ENCODE measurements around the gene CARD16. TPM values are rescaled to one million over a fixed set of nuclear protein-coding genes. Genes with fewer than 3 reads are reported as not detected.
"Not testable (repeated sequence)": the region's sequence is repeated elsewhere in the genome, so short reads cannot be mapped to it uniquely, and the experiment has no call there.

Gene CARD16
- total and polyA plus RNA-seq, 3 donors from 2014 or later = 1.4 to 5.7 (median 1.5) TPM

DNA sequence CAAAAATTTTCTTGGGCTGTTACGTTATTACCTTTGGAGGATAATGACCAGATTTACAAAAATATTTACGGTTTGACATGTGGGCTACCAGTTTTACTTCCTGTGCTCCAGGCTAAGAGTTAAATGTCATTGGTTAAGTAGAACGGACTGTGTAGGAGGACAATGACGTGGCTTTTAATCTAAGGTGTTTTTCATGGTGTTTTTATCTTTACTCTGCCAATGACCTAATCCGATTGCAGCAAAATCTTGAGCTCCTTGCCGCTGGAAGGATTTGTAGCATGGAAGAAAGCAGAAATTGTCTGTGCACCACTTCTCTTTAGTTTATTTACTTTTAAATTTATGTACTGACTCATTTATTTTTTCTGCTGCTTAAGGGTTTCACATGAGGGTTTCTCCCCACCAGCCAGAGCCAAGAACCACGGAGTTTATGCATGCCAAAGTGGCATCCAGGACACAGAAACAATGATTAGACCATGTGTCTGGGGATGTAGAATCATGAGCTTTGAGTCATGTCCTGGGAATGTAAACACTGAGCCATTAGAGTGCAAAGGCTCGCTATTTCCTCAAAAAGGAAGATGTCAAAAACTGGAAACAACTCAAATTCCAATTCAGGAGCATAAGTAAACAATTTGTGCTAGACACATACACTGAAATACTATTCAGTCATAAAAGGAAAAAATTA lies 1.9 kb upstream of the CARD16 start:
- no peaks in the 10 kb centered on the region for H3K4me1 ChIP-seq
- no peak for TF ChIP-seq POLR2A (IDR thresholded peaks at IDR 0.05)
- DNase-seq = no peak
- no peaks in the 10 kb centered on the region for H3K9me3 ChIP-seq
- H3K27ac ChIP-seq = no peak overlapping the region
- intact Hi-C loops (cut with DNase I; ENCODE audit: low total_unique reads) = no loop called here
- H3K36me3 ChIP-seq (ENCODE audit: low read depth, missing control alignments) = no peaks in the 10 kb centered on the region
- WGBS, 2 donors = 73 to 75% methylated on average over 8 of the region's 8 CpGs
- no peak overlapping the region for H3K4me3 ChIP-seq
- H3K27me3 ChIP-seq = no peaks in the 10 kb centered on the region

DNA sequence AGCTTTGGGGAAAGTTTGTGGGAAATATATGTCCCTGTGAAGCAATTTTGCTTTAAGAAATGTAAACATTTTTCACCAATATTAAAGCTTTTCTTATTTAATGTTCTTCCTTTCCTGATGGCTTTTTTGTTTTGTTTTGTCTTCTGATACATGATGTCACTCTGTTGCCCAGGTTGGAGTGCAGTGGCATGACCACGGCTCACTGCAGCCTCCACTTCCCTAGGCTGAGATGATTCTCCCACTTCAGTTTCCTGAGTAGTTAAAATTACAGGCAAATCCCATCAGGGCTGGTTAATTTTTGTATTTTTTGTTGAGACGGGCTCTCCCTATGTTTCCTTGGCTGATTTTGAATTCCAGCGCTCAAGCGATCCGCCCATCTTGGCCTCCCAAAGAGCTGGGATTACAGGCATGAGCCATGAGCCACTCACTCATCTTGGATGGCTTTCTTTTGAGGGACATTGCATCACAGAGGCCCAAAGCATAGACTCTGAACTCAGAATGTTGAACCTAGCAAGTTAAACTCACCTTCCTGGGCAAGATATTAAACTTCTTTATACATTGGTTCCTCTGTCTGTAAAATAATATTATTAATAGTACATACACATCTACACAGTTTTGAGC lies 651 bp upstream of the CARD16 start:
- intact Hi-C loops (cut with DNase I; ENCODE audit: low total_unique reads) = no loop called here
- Histone ChIP-seq H3K27ac (peak overlapping the region in 1 of 2 donors; percentile 63), H3K36me3 (ENCODE audit: low read depth, missing control alignments) (no peaks in the 10 kb centered on the region), H3K4me3 (no peak overlapping the region), H3K27me3 (no peaks in the 10 kb centered on the region), H3K9me3 (no peaks in the 10 kb centered on the region), H3K4me1 (no peaks in the 10 kb centered on the region)
- no peak for DNase-seq
- TF ChIP-seq POLR2A (IDR thresholded peaks at IDR 0.05) (no peak), CTCF (IDR thresholded peaks at IDR 0.05) (no peak)
- WGBS, 2 donors = 76 to 83% methylated on average over 5 of the region's 5 CpGs

GRCh38 chr11:105042178-105042577 lies 3.0 kb downstream of the CARD16 start:
- WGBS, 2 donors = 45 to 52% methylated on average over 3 of the region's 3 CpGs
- Histone ChIP-seq H3K27ac (no peak overlapping the region), H3K4me3 (no peak overlapping the region), H3K9me3 (no peaks in the 10 kb centered on the region), H3K36me3 (ENCODE audit: low read depth, missing control alignments) (no peaks in the 10 kb centered on the region), H3K27me3 (no peaks in the 10 kb centered on the region), H3K4me1 (no peaks in the 10 kb centered on the region)
- DNase-seq = no peak
- TF ChIP-seq CTCF (IDR thresholded peaks at IDR 0.05) (no peak), POLR2A (IDR thresholded peaks at IDR 0.05) (no peak)
- intact Hi-C loops (cut with DNase I; ENCODE audit: low total_unique reads) = no loop called here

DNA sequence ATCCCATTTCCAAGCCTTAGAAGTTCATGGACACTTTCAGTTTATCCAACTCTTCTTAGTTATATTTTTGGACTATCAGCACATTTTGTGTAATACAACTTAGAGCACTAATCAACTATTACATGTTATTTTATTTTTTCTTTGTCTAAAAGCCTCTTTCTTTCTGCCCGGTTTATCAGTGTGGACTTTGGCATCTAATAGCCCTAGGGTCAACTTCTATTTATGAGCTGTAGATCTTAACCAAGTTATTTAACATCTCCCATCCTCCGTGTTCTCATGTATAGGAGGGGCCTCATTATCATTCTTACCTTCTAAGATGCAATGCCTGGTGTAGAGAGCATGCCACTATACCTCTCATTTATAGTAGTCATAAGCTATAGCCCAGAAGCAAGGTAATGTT lies 4.4 kb downstream of the CARD16 start:
- DNase-seq = no peak
- H3K4me1 ChIP-seq = no peaks in the 10 kb centered on the region
- no peak overlapping the region for H3K4me3 ChIP-seq
- no peak overlapping the region for H3K27ac ChIP-seq
- H3K27me3 ChIP-seq = no peaks in the 10 kb centered on the region
- no peaks in the 10 kb centered on the region for H3K9me3 ChIP-seq
- no peak for TF ChIP-seq CTCF (IDR thresholded peaks at IDR 0.05)
- no peak for TF ChIP-seq POLR2A (IDR thresholded peaks at IDR 0.05)
- WGBS, 2 donors = 61 to 63% methylated on average over 2 of the region's 2 CpGs
- intact Hi-C loops (cut with DNase I; ENCODE audit: low total_unique reads) = no loop called here
- no peaks in the 10 kb centered on the region for H3K36me3 ChIP-seq (ENCODE audit: low read depth, missing control alignments)

DNA sequence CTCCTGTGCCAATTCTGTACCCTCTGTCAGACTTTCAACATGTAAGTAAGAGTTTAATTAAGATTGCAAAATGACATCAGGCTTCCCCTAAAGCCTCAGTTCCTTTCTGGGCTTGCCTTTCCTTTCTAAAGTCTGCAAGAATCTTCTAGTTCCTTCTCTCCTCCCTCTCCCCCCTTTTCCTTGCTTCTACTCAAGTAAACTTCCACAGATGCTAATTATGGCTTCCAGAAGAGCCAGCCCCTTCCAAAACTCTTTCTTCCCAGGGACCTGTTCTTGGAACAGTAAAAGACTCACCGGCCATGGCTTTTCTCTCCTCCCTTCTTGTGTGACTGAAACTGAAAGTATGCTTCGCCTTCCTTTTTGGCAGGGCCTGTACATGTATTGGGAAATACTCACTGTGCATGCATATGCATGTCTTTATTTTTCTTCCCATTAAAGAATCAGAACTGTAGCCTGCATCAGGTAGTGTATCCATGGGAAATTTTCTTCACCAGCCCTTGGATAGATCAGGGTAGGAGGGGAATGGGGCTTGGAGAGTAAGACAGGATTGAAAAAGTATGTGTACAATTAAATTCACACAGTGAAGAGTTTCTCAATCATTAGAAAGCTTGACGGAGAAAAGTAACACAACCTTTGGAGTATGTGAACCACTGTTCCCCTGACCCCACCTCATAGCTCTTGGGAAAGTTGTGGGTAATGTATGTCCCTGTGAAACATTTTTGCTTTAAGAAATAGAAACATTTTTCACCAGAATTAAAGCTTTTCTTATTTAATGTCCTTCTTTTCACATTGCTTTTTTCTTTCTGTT lies 10.1 kb downstream of the CARD16 start, which contains the start of gene CASP1:
Gene CASP1, minus strand, starts transcription at position 332 of the 808 bp plus-strand sequence. Its CDS starts 31 bp downstream, at position 301.
- peak; percentile 54 for DNase-seq
- WGBS, 2 donors = 46 to 51% methylated on average over 3 of the region's 3 CpGs
- H3K4me3 ChIP-seq = peak within 1 kb of the TSS in 1 of 2 donors; percentile 2

DNA sequence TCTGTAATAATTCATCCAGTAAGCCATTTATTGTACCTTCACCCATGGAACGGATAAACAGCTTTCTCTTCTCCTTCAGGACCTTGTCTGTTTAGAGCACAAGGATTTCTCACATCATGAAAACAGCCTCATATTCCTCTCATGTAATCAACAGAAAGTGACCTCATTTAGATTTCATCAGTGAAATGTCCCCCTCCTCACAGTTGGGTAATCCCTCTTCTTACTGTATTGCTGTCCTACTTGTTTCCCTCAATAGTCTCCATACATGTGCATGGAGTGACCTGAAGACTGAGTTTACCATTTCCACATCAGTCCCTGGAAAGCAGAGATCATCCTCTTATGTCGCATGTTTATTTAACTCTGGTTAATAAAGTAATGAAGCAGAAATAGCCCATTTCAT lies 10.7 kb downstream of the CARD16 start:
- H3K27me3 ChIP-seq; intact Hi-C loops (cut with DNase I; ENCODE audit: low total_unique reads); H3K4me1 ChIP-seq; H3K36me3 ChIP-seq (ENCODE audit: low read depth, missing control alignments); DNase-seq; H3K9me3 ChIP-seq: not testable (repeated sequence)
- Histone ChIP-seq H3K27ac (peak overlapping the region in 1 of 2 donors; percentile 47), H3K4me3 (peak overlapping the region in 1 of 2 donors; percentile 2)
- WGBS, 2 donors = 78 to 87% methylated on average over 2 of the region's 2 CpGs

More for the DNA sequence above, 10.1 kb downstream of the CARD16 start, which contains the start of gene CASP1:
- Histone ChIP-seq H3K9me3 (no peaks in the 10 kb centered on the region), H3K27ac (peak within 1 kb of the TSS in 1 of 2 donors; percentile 47), H3K36me3 (ENCODE audit: low read depth, missing control alignments) (no peaks in the 10 kb centered on the region), H3K27me3 (no peaks in the 10 kb centered on the region), H3K4me1 (no peaks in the 10 kb centered on the region)
- intact Hi-C loops (cut with DNase I; ENCODE audit: low total_unique reads) = no loop called here
- TF ChIP-seq CTCF (IDR thresholded peaks at IDR 0.05) = no peak
- TF ChIP-seq POLR2A (IDR thresholded peaks at IDR 0.05) = no peak
